Stimulated activated CD8-positive, alpha-beta memory T cell treated with anti-CD3 and anti-CD28 coated beads, Interleukin-7, amount 100 ng/mL, for 24 hours (primary cell): ENCODE data around the gene SNX3.

Experiments used
- DNase-seq: peaks from one replicate; pipeline ENCODE4 v3.0.0-alpha.2; 2020; ENCODE audit warnings: low read depth

Gene SNX3

GRCh38 chr6:108170332-108171290 lies 90.2 kb downstream of the SNX3 start:
- DNase-seq: no peak

GRCh38 chr6:108169464-108170331 lies 91.1 kb downstream of the SNX3 start:
- DNase-seq: no peak

GRCh38 chr6:108168501-108169463 lies 92.1 kb downstream of the SNX3 start:
- DNase-seq: no peak

GRCh38 chr6:108168090-108168463 lies 92.8 kb downstream of the SNX3 start:
- no peak for DNase-seq

GRCh38 chr6:108167449-108168089 lies 93.3 kb downstream of the SNX3 start:
- no peak for DNase-seq

GRCh38 chr6:108166664-108167448 lies 94.0 kb downstream of the SNX3 start:
- no peak for DNase-seq

GRCh38 chr6:108165714-108166663 lies 94.9 kb downstream of the SNX3 start, which contains the start of gene NR2E1:
NR2E1 (plus strand) TSS chr6:108166022; CDS start chr6:108166766, 744 bp downstream.
- DNase-seq: no peak

GRCh38 chr6:108164815-108165706 lies 95.8 kb downstream of the SNX3 start:
- no peak for DNase-seq

- DNase-seq: no peak
Measured at GRCh38 chr6:108164543-108164814, 96.4 kb downstream of the SNX3 start.

GRCh38 chr6:108163644-108164542 lies 96.9 kb downstream of the SNX3 start:
- no peak for DNase-seq

GRCh38 chr6:108163267-108163643 lies 97.6 kb downstream of the SNX3 start:
- DNase-seq: no peak

GRCh38 chr6:108161724-108162282 lies 99.0 kb downstream of the SNX3 start:
- DNase-seq: no peak
